Fibroblast of skin of abdomen (primary cell): ENCODE results near the gene ZFPM1.

Experiments
- DNase-seq: peaks from one replicate; pipeline ENCODE4 v3.0.0-alpha.2; 2013

ZFPM1 gene

DNA sequence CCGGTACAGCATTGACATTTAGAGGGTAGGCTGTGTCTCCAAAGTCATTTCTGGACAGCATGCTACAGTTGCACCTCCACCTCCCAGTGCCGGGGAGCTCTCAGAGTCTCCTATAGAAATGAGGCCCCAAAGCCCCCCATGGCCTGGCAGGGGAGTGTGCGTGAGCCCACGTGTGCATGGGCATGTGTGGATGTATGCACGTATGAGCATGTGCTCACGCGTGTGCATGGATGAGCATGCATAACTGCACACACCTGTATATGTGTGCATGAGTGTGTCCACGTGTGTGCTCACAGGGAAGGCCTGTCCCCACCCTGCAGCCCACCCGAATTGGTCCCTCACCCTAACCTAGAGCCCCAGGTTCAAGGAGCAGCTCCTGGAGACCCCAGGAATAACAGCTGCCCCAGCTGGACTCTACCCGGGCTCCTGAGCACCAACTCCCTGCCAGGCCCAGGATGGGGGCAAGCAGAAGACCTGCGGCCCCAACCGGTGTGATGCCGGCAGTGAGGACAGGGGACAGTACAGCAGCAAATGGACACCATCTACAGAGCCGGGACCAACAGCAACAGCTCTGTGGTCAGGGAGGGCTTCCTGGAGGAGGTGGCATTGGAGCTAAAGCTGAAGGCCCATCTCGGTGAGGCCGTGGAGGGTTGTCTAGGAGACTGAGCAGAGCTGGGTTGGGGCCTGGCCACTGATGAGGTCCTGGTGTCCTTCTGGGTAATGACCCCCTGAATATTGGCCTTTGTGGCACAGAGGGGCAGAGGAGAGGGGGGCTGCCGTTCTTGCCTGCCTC is 35.2 kb upstream of the ZFPM1 start:
- DNase-seq = no peak

DNA sequence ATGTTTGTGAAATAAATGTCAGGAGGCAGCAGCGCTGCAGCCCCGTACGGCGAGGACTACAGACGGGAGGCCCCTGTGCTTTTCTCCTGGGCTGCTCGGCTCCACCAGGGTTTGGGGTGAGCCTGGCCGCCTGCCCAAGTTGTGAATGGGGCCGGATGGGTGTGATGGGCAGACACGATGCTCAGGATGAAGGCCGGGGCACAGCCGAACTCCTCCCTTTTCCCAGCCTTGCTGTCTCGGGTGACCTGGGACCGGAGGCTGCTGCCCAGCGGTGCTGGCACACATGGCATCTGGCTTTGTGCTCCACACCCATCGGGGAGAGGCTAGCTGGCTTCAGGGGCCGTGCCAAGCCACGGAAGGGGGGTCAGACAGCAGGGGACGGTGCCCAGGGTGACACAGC is 34.2 kb upstream of the ZFPM1 start:
- DNase-seq = no peak

DNA sequence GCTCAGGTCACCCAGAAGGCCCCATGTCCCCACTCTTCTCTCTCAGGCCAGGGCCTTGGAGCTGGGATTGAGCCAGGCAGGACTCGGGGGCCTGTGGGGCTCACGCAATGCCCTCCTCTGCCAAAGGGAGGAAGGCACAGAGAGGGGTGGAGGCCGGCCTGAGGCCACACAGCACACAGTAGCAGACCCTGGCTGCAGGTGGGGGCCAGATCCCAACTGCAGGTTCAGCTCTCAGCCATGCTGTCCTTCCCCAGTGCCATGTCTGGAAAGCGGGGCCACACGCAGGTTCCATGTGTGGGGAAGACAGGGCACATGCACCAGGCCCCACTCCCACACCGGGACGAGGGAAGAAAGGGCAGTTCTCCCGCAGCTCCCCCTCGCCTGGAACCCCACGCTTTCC is 33.3 kb upstream of the ZFPM1 start:
- DNase-seq = no peak

DNA sequence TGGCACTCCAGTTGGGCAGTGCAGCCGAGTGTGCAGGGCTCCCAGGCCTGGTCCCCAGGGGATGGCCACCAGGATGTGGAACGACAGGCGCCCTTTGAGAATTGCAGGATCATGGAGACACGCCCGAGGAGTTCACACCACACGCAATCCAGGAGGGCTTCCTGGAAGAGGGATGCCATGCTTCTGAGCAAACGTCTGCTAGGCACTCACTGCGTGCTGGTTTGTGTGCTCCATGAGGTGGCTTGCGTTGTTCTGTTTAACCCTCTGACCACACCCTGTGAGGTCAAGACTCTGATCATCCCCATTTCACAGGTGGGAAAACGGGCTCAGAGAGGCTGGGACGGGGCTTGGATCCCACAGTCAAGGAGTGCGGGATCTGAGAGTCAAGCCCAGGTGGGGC is 32.6 kb upstream of the ZFPM1 start:
- no peak for DNase-seq

DNA sequence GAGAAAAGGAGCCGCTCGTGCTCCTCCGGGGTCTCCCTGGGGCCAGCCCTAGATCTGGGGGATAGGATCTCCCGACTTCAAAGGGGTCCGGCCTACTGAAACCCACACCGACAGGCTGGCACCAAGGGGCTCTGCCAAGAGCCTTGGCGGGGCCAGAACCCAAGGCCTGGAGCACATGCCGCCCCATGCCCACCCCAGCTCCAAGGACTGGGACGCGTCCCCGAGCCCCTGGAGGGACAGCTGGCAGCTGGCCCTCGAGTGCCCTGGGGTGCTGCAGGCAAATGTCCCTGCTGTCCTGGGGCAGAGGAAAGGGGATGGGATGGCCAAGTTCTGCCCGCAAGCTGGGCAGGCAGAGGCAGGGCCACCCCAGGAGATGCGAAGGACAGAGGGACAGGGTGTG is 31.8 kb upstream of the ZFPM1 start:
- DNase-seq = no peak

DNA sequence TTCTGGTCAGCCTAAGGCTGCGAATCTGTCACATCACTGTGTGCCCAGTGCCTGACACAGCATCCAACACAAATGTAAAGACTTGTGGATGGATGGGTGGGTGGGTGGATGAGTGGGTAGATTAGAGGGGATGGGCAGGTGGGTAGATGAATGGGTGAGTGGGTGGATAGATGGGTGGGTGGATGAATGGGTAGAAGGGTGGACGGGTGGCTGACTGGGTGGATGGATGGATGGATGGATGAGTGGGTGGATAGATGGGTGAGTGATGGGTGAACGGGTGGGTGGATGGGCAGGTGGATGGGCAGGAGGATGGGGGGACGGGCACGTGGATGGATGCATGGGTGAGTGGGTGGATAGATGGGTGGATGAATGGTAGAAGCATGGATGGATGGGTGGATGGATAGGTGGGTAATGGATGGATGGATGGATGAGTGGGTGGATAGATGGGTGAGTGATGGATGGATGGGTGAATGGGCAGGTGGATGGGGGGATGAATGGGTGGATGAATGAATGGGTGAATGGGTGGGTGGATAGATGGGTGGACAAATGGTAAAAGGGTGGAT is 31.1 kb upstream of the ZFPM1 start:
- no peak for DNase-seq

DNA sequence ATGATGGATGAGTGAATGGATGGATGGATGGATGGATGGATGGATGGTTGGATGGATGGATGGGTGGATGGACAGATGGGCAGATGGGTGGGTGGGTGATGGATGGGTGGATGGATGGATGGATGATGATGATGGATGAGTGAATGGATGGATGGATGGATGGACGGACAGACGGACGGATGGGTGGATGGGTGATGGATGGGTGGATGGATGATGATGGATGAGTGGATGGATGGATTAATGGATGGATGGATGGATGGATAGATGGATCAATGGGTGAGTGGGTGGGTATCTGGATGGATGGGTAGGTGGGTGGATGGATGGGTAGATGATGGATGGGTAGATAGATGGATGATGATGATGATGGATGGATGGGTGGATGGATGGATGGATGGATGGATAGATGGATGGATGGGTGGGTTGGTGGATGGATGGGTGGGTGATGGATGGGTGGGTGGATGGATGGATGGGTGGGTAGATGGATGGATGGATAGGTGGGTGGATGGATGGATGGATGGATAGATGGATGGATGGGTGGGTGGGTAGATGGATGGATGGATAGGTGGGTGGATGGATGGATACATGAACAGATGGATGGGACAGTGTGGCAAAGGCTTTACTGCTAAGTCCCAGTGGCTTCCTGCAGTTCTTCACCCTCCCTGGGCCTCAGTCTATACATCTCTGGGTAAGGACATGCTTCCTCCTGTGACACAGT is 30.2 kb upstream of the ZFPM1 start:
- DNase-seq = no peak

DNA sequence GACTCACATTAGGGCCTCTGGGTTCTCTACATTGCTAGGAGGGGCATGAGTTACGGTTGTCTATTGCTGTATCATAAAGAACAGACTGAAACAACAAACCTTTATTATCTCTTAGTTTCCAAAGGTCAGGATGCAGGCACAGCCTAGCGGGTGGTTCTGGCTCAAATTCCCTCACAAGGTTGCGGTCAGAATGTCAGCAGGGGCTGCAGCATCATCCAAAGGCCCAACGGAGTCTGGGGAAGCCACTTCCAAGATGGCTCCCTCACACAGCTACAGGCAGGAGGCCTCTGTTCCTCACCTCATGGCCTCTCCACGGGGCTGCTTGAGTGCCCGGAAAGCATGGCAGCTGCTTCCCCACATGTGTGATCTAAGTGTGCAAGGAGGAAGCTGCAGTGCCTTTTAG is 29.6 kb upstream of the ZFPM1 start:
- DNase-seq = no peak

DNA sequence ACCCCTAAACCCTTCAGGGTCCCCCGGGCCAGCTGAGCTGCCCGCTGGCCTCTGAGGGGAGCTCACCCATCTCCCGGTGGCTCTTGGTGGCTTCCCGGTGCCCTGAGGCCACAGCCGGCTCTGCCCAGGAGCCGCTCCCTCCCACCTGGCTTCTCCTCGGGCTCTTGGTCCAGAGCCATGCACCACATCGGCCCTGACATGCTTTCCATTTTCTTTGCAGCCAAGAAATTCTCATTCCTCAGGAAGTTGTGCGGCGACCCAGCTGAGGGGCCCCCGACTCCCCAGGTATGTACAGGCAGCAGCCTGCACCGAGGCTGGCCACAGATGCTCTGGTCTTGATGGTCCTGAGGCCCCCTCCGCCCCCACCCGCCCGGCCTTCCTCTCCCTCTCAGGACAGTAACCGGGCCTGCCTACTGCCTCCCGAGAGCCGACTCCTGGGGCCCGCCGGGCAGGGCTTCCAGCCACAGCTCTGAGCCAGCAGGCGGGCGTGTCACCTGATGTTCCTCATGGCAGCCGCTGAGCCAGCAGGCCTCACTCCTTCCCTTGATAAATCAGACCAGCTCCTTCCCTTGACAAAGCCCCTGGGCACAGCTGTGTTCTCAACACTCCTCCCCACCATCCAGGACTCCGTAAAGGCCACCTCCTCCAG is 28.4 kb upstream of the ZFPM1 start:
- no peak for DNase-seq

DNA sequence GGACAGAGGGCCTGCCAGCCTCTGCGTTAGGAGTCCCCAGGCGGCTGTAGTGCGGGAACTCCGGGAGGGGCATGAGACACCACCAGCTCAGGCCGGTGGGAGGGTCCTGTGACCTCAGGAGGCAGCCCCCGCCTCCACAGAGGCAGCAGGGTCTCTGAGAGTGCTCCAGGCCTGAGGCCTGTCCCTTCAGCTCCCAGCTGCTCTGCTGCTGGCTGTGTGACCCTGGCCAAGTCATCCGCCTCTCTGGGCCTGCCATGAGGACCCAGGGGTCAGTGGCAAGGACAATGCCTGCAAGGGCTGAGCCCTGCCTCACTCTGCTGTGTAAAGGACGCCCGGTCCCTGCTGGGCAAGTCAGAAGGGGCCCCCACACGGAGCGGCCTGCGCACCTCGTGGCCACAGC is 27.1 kb upstream of the ZFPM1 start:
- DNase-seq = no peak

DNA sequence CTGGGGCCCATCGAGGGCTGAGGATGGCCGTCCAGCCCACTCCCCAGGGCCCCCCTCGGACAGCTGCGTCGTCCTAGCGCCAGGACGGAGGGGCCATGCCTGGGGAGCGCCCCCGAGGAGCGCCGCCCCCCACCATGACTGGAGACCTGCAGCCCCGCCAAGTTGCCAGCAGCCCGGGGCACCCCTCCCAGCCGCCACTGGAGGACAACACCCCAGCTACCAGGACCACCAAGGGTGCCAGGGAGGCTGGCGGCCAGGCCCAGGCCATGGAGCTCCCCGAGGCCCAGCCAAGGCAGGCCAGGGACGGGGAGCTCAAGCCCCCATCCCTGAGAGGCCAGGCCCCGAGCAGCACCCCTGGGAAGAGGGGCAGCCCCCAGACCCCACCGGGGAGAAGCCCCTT is 25.7 kb upstream of the ZFPM1 start:
- no peak for DNase-seq

DNA sequence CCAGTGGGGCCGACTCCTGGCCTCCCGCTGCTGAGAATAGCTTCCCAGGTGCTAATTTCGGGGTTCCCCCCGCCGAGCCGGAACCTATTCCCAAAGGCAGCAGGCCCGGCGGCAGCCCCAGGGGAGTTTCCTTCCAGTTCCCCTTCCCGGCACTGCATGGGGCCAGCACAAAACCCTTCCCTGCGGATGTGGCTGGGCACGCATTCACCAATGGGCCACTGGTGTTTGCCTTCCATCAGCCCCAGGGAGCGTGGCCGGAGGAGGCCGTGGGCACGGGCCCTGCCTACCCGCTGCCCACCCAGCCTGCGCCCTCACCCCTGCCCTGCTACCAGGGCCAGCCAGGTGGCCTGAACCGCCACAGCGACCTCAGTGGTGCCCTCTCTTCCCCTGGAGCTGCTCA is 24.9 kb upstream of the ZFPM1 start:
- DNase-seq = no peak

DNA sequence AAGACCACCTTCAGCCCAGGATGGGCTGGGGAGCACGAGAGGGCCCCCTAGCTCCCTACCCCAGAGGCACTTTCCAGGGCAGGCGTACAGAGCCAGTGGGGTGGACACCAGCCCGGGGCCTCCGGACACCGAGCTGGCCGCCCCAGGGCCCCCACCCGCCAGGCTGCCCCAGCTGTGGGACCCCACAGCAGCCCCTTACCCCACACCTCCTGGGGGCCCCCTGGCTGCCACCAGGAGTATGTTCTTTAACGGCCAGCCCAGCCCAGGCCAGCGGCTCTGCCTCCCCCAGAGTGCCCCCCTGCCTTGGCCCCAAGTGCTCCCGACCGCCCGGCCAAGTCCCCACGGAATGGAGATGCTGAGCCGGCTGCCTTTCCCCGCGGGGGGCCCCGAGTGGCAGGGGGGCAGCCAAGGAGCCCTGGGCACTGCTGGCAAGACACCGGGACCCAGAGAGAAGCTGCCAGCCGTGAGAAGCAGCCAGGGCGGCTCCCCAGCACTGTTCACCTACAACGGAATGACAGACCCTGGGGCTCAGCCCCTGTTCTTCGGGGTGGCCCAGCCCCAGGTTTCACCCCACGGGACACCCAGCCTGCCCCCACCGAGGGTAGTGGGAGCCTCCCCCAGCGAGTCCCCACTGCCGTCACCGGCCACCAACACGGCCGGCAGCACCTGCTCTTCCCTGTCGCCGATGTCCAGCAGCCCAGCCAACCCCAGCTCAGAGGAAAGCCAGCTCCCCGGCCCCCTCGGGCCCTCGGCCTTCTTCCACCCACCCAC is 24.3 kb upstream of the ZFPM1 start:
- DNase-seq = no peak

DNA sequence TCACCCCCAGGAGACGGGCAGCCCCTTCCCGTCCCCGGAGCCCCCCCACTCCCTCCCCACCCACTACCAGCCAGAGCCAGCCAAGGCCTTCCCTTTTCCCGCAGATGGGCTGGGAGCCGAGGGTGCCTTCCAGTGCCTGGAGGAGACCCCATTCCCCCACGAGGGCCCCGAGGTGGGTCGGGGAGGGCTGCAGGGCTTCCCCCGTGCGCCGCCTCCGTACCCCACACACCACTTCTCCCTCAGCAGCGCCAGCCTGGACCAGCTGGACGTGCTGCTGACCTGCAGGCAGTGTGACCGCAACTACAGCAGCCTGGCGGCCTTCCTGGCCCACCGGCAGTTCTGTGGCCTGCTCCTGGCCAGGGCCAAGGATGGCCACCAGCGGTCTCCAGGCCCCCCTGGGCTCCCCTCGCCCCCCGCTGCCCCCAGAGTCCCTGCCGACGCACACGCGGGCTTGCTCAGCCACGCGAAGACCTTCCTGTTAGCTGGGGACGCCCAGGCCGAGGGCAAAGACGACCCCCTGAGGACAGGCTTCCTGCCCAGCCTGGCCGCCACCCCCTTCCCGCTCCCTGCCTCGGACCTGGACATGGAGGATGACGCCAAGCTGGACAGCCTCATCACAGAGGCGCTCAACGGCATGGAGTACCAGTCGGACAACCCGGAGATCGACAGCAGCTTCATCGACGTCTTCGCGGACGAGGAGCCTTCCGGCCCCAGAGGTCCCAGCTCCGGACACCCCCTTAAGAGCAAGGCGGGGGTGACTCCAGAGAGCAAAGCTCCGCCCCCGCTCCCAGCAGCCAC is 23.5 kb upstream of the ZFPM1 start:
- DNase-seq = no peak

DNA sequence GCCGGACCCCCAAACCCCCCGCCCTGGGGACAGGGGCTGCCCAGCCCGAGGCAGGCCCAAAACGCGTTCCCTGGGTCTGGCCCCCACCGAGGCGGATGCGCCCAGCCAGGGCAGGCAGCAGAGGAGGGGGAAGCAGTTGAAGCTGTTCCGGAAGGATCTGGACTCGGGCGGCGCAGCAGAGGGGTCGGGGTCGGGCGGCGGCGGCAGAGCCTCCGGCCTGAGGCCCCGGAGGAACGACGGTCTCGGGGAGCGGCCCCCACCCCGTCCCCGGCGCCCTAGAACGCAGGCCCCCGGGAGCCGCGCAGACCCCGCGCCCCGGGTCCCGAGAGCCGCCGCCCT is 22.9 kb upstream of the ZFPM1 start:
- no peak for DNase-seq

DNA sequence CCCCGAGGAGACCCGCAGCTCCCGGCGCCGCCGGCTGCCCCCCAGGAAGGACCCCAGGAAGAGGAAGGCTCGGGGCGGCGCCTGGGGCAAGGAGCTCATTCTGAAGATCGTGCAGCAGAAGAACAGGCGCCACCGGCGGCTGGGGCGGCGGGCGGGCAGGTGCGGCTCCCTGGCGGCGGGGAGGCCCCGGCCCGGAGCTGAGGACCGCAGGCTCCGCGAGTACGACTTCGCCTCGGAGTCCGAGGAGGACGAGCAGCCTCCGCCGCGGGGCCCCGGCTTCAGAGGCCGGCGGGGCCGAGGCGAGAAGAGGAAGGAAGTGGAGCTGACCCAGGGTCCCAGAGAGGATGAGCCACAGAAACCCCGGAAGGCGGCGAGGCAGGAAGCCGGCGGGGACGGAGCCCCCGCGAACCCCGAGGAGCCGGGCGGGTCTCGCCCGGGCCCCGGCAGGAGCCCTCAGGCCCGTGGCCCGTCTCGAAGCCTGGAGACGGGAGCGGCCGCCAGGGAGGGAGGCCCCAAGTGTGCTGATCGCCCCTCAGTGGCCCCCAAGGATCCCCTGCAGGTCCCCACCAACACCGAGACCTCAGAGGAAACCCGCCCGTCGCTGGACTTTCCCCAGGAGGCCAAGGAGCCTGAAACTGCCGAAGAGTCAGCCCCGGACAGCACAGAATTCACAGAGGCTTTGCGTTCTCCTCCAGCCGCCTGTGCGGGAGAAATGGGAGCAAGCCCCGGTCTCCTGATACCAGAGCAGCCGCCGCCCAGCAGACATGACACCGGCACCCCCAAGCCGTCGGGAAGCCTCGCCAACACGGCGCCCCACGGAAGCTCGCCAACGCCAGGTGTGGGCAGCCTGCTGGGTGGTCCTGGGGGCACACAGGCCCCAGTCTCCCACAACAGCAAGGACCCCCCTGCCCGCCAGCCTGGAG is 22.3 kb upstream of the ZFPM1 start:
- DNase-seq = peak; percentile 17

DNA sequence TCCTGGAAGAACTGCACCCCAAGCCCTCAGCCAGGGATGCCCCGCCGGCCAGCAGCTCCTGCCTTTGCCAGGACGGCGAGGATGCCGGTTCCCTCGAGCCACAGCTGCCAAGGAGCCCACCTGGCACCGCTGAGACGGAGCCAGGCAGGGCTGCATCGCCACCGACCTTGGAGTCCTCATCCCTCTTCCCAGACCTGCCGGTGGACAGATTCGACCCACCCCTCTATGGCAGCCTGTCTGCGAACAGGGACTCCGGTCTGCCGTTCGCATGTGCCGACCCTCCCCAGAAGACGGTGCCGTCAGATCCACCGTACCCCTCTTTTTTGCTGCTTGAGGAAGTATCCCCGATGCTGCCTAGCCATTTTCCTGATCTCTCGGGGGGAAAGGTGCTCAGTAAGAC is 21.4 kb upstream of the ZFPM1 start:
- DNase-seq = no peak

DNA sequence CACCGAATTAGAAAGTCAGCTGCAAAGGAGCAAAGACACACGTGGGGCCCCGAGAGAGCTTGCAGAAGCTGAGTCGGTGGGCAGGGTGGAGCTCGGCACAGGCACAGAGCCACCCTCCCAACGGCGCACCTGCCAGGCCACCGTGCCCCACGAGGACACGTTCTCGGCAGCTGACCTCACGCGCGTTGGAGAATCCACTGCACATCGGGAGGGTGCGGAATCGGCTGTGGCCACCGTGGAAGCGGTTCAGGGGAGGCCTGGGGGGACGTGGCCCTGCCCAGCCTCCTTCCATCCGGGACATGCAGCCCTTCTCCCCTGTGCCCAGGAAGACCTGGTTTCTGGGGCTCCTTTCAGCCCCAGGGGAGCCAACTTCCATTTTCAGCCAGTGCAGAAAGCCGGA is 20.9 kb upstream of the ZFPM1 start:
- no peak for DNase-seq

DNA sequence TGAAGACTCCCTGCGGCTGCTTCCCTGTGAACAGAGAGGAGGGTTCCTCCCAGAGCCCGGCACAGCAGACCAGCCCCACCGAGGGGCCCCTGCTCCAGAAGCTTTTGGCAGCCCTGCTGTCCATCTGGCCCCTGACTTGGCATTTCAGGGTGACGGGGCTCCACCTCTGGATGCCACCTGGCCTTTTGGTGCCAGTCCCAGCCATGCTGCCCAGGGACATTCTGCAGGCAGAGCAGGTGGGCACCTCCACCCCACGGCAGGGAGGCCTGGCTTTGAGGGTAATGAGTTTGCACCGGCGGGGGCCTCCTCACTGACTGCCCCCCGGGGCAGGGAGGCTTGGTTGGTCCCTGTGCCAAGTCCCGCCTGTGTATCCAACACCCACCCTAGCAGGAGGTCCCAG is 20.3 kb upstream of the ZFPM1 start:
- DNase-seq = no peak

DNA sequence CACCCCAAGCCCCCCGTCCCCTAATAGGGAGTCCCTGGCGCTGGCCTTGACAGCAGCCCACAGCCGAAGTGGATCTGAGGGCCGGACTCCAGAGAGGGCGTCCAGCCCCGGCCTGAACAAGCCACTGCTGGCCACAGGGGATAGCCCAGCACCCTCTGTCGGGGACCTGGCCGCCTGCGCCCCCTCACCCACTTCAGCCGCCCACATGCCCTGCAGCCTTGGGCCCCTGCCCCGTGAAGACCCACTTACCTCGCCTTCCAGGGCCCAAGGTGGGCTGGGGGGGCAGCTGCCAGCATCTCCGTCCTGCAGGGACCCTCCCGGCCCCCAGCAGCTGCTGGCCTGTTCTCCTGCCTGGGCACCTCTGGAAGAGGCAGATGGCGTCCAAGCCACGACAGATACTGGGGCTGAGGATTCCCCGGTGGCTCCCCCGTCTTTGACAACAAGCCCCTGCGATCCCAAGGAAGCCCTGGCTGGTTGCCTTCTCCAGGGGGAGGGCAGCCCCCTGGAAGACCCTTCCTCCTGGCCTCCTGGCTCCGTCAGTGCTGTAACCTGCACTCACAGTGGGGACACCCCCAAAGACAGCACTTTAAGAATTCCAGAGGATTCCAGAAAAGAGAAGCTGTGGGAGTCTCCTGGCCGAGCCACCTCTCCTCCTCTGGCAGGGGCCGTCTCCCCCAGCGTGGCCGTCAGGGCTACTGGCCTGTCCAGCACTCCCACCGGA is 19.3 kb upstream of the ZFPM1 start:
- no peak for DNase-seq
